AG04450 (cell line): ENCODE measurements around the gene MAP2K5. TPM values are rescaled to one million over a fixed set of nuclear protein-coding genes. Genes with fewer than 3 reads are reported as not detected.

Experiments
- CTCF ChIA-PET: fragments of 300-600, 350-600 bp; formaldehyde crosslinking; extraction: SDS; loops from one replicate; lab custom pipeline; 2022; ENCODE audit warnings: antibody characterized with exemption, inconsistent platforms; lab: Charles Lee
- POLR2A ChIA-PET: fragments of 350-600 bp; formaldehyde crosslinking; extraction: SDS; loops from one replicate; lab custom pipeline; 2021; ENCODE audit warnings: antibody characterized with exemption, inconsistent platforms; lab: Yijun Ruan, JAX
- DNase-seq: peaks from one replicate; pipeline ENCODE4 v3.0.0-alpha.2; 2011; ENCODE audit warnings: low read depth, low spot score
- H3K27ac ChIP-seq: one replicate; pipeline ENCODE4 v1.5.1; 2012; ENCODE audit warnings: low read depth, low read length, control low read depth
- H3K27me3 ChIP-seq: one replicate; pipeline ENCODE4 v1.6.0; 2012; ENCODE audit warnings: low read length; ENCODE audit not compliant: control insufficient read depth, insufficient read depth
- H3K4me3 ChIP-seq: 2 replicates; pipeline ENCODE4 v1.5.1; 2011; ENCODE audit warnings: mild to moderate bottlenecking, low read depth, low read length, control low read depth
- H3K9me3 ChIP-seq: 2 replicates; pipeline ENCODE4 v1.5.1; 2012; ENCODE audit warnings: low read length; ENCODE audit not compliant: control insufficient read depth, insufficient read depth
- polyA plus RNA-seq: library from polyadenylated mRNA; depleted of rRNA; stranded (reverse); fragments of >200 nt; gene quantifications from 2 replicates; pipeline ENCODE4 v1.2.3, GENCODE V29; 2011
- TF ChIP-seq, protein P1 (sequence below): IDR thresholded peaks from 2 replicates; pipeline ENCODE4 v1.5.1; 2011; ENCODE audit warnings: low read depth, low read length, control low read depth, inconsistent platforms

Gene MAP2K5
- polyA plus RNA-seq, 1 experiment: 5.4 TPM

DNA sequence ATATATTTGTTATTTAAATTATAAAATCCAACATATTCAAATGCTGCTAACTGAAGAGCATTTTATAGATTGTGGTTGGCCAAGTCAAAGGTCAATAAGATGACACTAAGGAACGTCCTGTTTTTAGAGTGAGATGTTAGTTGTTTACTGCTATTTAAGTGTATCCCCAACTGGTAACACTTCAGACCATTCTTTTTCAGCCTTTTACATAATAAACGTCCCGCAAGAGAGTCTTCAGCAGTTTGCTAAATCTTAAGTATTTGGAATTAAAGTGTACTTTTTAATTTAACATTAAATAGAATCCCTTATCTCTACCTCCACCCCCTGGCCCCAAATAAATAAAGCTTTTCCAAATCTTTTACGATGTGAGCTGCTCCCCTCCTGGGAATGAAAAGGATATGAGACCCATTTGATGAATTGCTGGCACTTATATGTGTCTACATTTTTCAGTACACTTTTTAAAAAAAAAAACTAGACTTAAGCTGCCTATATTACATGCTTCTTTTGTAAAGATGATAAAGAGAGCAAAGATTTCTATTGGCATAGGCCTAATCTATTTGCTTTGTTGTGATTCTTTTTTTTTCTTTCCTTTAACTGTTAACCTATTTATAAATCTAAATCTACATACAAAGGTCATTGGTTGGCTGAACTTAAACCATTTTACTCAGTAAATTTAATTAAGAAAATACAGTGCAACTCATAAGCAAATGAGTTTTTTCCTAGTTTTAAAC is 181.0 kb downstream of the MAP2K5 start:
- Histone ChIP-seq H3K27ac (no peak overlapping the region), H3K4me3 (no peak overlapping the region), H3K27me3 (no peaks in the 10 kb centered on the region), H3K9me3 (no peaks in the 10 kb centered on the region)
- TF ChIP-seq, protein P1, sequence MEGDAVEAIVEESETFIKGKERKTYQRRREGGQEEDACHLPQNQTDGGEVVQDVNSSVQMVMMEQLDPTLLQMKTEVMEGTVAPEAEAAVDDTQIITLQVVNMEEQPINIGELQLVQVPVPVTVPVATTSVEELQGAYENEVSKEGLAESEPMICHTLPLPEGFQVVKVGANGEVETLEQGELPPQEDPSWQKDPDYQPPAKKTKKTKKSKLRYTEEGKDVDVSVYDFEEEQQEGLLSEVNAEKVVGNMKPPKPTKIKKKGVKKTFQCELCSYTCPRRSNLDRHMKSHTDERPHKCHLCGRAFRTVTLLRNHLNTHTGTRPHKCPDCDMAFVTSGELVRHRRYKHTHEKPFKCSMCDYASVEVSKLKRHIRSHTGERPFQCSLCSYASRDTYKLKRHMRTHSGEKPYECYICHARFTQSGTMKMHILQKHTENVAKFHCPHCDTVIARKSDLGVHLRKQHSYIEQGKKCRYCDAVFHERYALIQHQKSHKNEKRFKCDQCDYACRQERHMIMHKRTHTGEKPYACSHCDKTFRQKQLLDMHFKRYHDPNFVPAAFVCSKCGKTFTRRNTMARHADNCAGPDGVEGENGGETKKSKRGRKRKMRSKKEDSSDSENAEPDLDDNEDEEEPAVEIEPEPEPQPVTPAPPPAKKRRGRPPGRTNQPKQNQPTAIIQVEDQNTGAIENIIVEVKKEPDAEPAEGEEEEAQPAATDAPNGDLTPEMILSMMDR: no peak
- CTCF ChIA-PET: no interaction called here
- POLR2A ChIA-PET: no interaction called here
- DNase-seq: no peak

DNA sequence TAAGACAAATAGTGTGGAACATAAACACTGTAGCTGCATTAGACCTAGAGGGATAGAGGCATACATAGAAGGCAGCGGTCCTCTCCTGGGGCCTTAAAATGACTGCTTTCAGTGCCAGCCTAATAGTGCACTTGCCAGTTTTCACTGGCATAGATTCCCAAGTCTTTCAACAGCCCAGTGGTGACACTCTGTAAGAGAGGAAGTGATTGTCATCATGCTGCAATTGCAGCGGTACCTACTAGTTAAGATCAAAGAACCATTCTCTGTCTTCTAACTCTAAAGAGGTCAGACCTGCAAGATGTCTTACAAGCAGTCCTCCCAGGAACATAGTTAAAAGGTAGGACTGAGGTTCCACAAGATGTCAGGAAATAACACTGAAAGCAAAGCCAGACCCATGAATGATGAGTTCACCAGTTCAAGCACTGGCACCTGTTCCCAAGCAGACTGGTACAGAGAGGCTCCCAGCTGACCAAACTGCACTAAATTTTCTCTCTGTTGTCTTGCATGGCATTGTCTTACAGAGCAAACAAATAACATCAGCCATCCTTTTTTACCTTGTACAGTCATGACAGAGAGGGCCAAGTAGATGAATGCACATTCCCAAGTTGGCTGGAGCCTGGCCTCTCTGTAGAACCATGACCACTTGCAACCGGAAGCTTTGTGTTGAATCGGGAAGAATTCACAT is 182.3 kb downstream of the MAP2K5 start:
- Histone ChIP-seq H3K27ac (no peak overlapping the region), H3K4me3 (no peak overlapping the region), H3K9me3 (no peaks in the 10 kb centered on the region), H3K27me3 (no peaks in the 10 kb centered on the region)
- POLR2A ChIA-PET: no interaction called here
- CTCF ChIA-PET: no interaction called here
- DNase-seq: no peak
- TF ChIP-seq, protein P1: no peak

DNA sequence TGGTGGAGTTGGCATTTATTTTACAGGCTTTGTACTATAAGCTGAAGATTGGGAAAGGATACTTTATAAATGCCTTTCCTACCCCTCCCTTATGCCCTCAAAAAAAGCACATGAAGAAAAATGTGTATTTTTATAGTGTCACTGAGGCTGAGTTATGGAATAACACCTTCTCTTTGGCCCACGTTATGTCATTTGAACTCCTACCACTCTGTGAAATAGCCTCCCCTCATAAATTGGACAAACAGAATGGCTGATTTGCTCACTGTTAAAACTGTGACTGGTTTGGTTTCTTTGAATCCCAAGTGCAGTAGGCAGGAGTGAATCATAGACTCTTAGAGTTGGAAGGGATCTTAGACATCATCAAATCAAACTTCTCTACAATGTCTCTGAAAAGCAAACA is 187.6 kb downstream of the MAP2K5 start:
- POLR2A ChIA-PET: no interaction called here
- Histone ChIP-seq H3K27ac (no peak overlapping the region), H3K4me3 (no peak overlapping the region), H3K27me3 (no peaks in the 10 kb centered on the region), H3K9me3 (no peaks in the 10 kb centered on the region)
- CTCF ChIA-PET: no interaction called here
- DNase-seq: no peak
- TF ChIP-seq, protein P1: no peak

DNA sequence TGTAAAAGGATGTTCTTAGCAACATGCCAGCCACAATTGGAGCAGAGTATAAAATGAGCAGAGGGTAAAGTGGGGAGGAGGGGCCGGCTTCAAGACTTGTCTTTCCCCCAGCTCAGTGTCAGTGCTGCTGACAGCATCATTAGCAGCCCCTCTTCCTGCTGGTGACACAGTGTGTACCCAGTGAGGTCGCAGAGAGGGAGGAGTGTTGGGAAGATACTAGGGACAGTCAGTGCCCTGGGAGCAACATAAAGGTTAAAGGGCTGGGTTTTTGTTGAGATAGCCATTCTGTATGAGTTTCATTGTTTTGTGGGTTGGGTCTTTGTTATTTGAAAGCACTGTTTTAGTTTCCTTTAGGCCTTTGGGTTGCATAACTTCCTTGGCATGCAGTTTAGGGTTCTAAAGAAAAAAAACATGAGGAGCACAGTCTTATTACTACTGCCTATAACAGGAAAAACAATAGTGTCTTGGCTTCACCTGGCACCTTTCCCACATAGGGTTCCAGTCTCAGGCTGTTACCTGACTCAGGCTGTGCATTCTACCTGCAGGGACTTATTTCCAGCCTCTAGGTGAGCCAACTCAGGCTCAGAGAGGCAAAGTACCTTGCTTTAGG is 188.7 kb downstream of the MAP2K5 start:
- Histone ChIP-seq H3K9me3 (no peaks in the 10 kb centered on the region), H3K4me3 (no peak overlapping the region), H3K27ac (no peak overlapping the region), H3K27me3 (no peaks in the 10 kb centered on the region)
- CTCF ChIA-PET: no interaction called here
- DNase-seq: no peak
- POLR2A ChIA-PET: no interaction called here
- TF ChIP-seq, protein P1: no peak

DNA sequence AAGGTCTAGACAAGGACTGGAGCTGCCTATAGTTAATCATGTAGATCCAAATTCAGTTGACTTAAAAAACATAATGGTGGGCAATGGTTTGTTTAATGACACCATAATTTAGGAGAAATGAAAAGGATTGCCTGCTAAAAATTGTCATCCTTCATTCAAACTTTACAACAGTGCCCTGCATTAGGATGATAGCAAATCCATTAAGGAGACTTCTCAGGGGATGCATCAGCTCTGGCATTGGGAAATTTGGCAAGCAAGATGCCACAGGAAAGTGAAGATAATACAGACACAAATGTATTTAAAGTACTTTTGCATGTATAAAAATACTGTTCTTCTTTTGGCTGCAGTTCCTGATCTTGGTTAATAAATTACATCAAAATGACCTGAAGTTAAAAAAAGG is 189.7 kb downstream of the MAP2K5 start:
- ChIA-PET POLR2A (no interaction called here), CTCF (no interaction called here)
- TF ChIP-seq, protein P1: no peak
- Histone ChIP-seq H3K9me3 (no peaks in the 10 kb centered on the region), H3K27ac (no peak overlapping the region), H3K27me3 (no peaks in the 10 kb centered on the region), H3K4me3 (no peak overlapping the region)
- DNase-seq: no peak
